Measurements from ENCODE around the gene RBM39. TPM values are rescaled to one million over a fixed set of nuclear protein-coding genes. Genes with fewer than 3 reads are reported as not detected.

RBM39 gene
- total and polyA plus RNA-seq, 2 of the 13 experiments (the other 11 are each of a cell fraction or from before 2014, with no cell fraction given) = 788 to 920 TPM

DNA sequence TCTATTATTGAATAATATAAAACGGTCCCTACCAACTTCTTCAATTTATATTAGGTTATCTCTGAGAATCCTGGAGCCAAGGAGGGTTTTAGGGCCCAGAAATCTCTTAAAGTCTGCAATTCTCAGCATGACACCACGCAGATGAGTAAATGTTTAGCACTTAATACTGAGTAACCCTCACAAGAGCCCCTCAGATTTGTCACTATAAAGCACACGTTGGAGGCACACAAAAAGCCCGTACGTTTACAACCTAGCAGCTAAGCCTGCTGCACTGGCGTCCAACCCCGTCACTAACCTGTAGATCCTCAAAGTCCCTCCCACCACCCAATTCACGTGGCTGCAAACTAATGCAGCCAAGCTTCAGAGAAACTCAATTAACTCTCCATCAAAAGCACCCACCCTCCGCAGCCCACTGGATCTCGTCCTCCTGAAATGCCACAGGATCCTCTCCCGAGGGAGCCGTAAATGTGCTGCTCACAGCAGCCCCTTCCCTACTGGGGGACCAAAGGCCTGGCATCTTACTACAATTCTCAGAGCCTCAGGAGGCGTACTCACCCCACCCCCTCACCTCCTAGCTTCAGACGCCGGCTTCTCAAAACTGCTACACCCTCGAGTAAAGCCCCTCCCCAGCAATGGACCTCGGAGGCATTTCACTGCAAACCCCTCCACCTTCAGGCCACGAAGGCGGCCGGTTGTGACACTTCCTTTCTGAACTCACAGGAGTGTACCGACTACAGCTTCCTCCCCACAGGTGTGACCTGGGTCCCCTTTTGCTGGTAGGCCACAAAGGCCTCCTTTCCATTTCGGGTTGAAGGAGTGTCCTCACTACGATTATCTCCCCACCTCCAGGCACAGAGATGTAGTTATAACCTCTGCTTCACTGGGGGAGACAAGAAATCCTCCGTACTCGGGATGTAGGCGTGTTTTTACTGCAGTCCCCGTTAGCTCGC lies 78.3 kb downstream of the RBM39 start:
- FAIRE-seq = no peak
- under 1% methylated on average over 28 of the region's 28 CpGs for WGBS (ENCODE audit: low lambda C conversion rate)
- Histone ChIP-seq H3K9me3 (ENCODE audit: low read length) (no peaks in the 10 kb centered on the region), H3K27ac (ENCODE audit: extremely low read length, insufficient read depth, low read length) (peak overlapping the region; percentile 90), H3K36me3 (replicated peaks in 1 of 2; ENCODE audit: control insufficient read depth in 1 of 2, insufficient read depth in 2 of 2, low read length in 2 of 2) (0 out of 5 replicates have a peak, but pooled peaks cover 0 to 5% of the 10 kb centered on the region in 2 experiments), H3K4me2 (ENCODE audit: low read depth, low read length) (peak overlapping the region; percentile 95), H2AFZ (ENCODE audit: low read length) (no peak overlapping the region), H3K79me2 (ENCODE audit: insufficient read depth, low read length) (peaks cover 60% of the 10 kb centered on the region), H4K20me1 (ENCODE audit: insufficient read depth, low read length) (peaks cover 53% of the 10 kb centered on the region), H3K4me3 (replicated peaks in 1 of 3; ENCODE audit: insufficient read depth in 1 of 3, low read depth in 2 of 3, low read length in 3 of 3) (peak overlapping the region; percentile 76 to 99 (median 79)), H3K9ac (ENCODE audit: insufficient read depth, low read depth, low read length) (peak overlapping the region; percentile 99), H3K4me1 (ENCODE audit: insufficient read depth, low read length) (peaks cover 50% of the 10 kb centered on the region), H3K27me3 (ENCODE audit: control insufficient read depth in 1 of 2, insufficient read depth in 2 of 2, low read length in 2 of 2) (no peaks in the 10 kb centered on the region; a peak in 1 of 5 replicates)
- in situ Hi-C loops (cut with HindIII; ENCODE audit: extremely low pct_ligation_motif_present, low pct_unique_long_range_greater_than_20kb) (loop anchor here (5.0 kb wide), 1 partner anchor 46 kb away; the partner anchor contains the start of gene SPAG4), intact Hi-C loops (cut with micrococcal nuclease; ENCODE audit: unreplicated experiment) (loop anchor here (2.0 kb wide), 2 partner anchors 35 to 47 kb away; partner anchors contain the start of genes NFS1 and ROMO1)
- CTCF ChIA-PET (ENCODE audit: low intra/inter-chr PET ratio, low total read pairs) = no interaction called here
- POLR2A ChIA-PET = interaction anchor here (0.6 to 4.6 kb wide), 31 partner anchors 9 to 291 kb away, joined by 3 to 73 read pairs (median 4); partner anchors contain the start of genes CEP250, ERGIC3, NFS1 and PHF20
- peak; percentile 34 for ATAC-seq
- no TSS peak for BruUV-seq (replicated peaks)
- peak; percentile 61 for DNase-seq (ENCODE audit: low spot score)
- TF ChIP-seq ZNF121 (CRISPR knock-in tag; IDR thresholded peaks at IDR 0.05) (no peak), ZNF468 (CRISPR knock-in tag; IDR thresholded peaks at IDR 0.05) (no peak), ZNF383 (CRISPR knock-in tag; IDR thresholded peaks at IDR 0.05; ENCODE audit: borderline replicate concordance) (no peak), LCORL (IDR thresholded peaks at IDR 0.05) (no peak), LCORL (CRISPR knock-in tag; IDR thresholded peaks at IDR 0.05) (peak; percentile 18; the same call in 1 of the 2 replicates), ZNF20 (CRISPR knock-in tag; IDR thresholded peaks at IDR 0.05) (no peak), RBM22 (optimal IDR thresholded peaks at IDR 0.05; ENCODE audit: low read length) (peak; percentile 48), ZNF790 (CRISPR knock-in tag; IDR thresholded peaks at IDR 0.05; ENCODE audit: borderline replicate concordance) (no peak), SMC3 (IDR thresholded peaks at IDR 0.05; ENCODE audit: low read length) (peak; percentile 1; the same call in 1 of the 2 replicates), ZMAT3 (CRISPR knock-in tag; conservative IDR thresholded peaks at IDR 0.05) (0 out of 2 replicates have a peak, but pooled peaks have one; percentile 6)
- TF ChIP-seq, protein P1, sequence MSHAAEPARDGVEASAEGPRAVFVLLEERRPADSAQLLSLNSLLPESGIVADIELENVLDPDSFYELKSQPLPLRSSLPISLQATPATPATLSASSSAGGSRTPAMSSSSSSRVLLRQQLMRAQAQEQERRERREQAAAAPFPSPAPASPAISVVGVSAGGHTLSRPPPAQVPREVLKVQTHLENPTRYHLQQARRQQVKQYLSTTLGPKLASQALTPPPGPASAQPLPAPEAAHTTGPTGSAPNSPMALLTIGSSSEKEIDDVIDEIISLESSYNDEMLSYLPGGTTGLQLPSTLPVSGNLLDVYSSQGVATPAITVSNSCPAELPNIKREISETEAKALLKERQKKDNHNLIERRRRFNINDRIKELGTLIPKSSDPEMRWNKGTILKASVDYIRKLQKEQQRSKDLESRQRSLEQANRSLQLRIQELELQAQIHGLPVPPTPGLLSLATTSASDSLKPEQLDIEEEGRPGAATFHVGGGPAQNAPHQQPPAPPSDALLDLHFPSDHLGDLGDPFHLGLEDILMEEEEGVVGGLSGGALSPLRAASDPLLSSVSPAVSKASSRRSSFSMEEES (CRISPR knock-in tag; IDR thresholded peaks at IDR 0.05) = 0 out of 2 replicates have a peak, but pooled peaks have one; percentile 28
- TF ChIP-seq, protein P2, sequence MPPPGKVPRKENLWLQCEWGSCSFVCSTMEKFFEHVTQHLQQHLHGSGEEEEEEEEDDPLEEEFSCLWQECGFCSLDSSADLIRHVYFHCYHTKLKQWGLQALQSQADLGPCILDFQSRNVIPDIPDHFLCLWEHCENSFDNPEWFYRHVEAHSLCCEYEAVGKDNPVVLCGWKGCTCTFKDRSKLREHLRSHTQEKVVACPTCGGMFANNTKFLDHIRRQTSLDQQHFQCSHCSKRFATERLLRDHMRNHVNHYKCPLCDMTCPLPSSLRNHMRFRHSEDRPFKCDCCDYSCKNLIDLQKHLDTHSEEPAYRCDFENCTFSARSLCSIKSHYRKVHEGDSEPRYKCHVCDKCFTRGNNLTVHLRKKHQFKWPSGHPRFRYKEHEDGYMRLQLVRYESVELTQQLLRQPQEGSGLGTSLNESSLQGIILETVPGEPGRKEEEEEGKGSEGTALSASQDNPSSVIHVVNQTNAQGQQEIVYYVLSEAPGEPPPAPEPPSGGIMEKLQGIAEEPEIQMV (CRISPR knock-in tag; IDR thresholded peaks at IDR 0.05; ENCODE audit: low read depth) = no peak
- TF ChIP-seq, protein P3, sequence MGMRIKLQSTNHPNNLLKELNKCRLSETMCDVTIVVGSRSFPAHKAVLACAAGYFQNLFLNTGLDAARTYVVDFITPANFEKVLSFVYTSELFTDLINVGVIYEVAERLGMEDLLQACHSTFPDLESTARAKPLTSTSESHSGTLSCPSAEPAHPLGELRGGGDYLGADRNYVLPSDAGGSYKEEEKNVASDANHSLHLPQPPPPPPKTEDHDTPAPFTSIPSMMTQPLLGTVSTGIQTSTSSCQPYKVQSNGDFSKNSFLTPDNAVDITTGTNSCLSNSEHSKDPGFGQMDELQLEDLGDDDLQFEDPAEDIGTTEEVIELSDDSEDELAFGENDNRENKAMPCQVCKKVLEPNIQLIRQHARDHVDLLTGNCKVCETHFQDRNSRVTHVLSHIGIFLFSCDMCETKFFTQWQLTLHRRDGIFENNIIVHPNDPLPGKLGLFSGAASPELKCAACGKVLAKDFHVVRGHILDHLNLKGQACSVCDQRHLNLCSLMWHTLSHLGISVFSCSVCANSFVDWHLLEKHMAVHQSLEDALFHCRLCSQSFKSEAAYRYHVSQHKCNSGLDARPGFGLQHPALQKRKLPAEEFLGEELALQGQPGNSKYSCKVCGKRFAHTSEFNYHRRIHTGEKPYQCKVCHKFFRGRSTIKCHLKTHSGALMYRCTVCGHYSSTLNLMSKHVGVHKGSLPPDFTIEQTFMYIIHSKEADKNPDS (CRISPR knock-in tag; IDR thresholded peaks at IDR 0.05) = 0 out of 2 replicates have a peak, but pooled peaks have one; percentile 50
- TF ChIP-seq, protein P4, sequence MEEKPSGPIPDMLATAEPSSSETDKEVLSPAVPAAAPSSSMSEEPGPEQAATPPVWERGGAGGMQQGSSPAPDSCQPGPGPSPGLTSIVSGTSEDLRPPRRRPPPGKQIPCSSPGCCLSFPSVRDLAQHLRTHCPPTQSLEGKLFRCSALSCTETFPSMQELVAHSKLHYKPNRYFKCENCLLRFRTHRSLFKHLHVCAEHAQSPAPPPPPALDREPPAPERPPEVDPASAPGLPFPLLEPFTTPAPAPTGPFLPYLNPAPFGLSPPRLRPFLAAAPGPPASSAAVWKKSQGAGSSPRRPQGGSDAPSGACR (CRISPR knock-in tag; IDR thresholded peaks at IDR 0.05) = no peak
